Loucy (cell line): ENCODE measurements around the gene CDH22.

Experiments used
- H2AFZ ChIP-seq: fragments of 200-600 bp; sonication (generic); 2 replicates; pipeline ENCODE4 v1.6.0; 2016; ENCODE audit warnings: antibody characterized with exemption, mild to moderate bottlenecking, low read length, moderate library complexity
- H3F3A ChIP-seq: fragments of 200-600 bp; 2 replicates; pipeline ENCODE4 v1.6.0; 2016; ENCODE audit warnings: antibody characterized with exemption, low read depth, mild to moderate bottlenecking
- H3K27me3 ChIP-seq: fragments of 200-600 bp; sonication (generic); 2 replicates; pipeline ENCODE4 v1.6.1; 2014; ENCODE audit warnings: low read length, mild to moderate bottlenecking; ENCODE audit not compliant: insufficient read depth, poor library complexity, severe bottlenecking
- H3K36me3 ChIP-seq: fragments of 200-600 bp; sonication (generic); 2 replicates; pipeline ENCODE4 v1.6.1; 2016; ENCODE audit warnings: low read length; ENCODE audit not compliant: insufficient read depth
- H3K4me1 ChIP-seq: fragments of 200-600 bp; sonication (generic); 2 replicates; pipeline ENCODE4 v1.5.1; 2014; ENCODE audit warnings: low read length, mild to moderate bottlenecking; ENCODE audit not compliant: insufficient read depth, poor library complexity, severe bottlenecking
- H3K4me2 ChIP-seq: fragments of 200-600 bp; sonication (generic); 2 replicates; pipeline ENCODE4 v1.6.0; 2014; ENCODE audit warnings: antibody characterized with exemption, low read length, low read depth, mild to moderate bottlenecking; ENCODE audit not compliant: poor library complexity, severe bottlenecking
- H3K4me3 ChIP-seq: fragments of 200-600 bp; sonication (generic); 2 replicates; pipeline ENCODE4 v1.5.1; 2014; ENCODE audit warnings: low read length, mild to moderate bottlenecking, mixed read lengths; ENCODE audit not compliant: poor library complexity, severe bottlenecking
- H3K79me2 ChIP-seq: fragments of 200-600 bp; sonication (generic); 2 replicates; pipeline ENCODE4 v1.6.1; 2014; ENCODE audit warnings: low read length; ENCODE audit not compliant: insufficient read depth
- H3K9ac ChIP-seq: fragments of 200-600 bp; sonication (generic); 2 replicates; pipeline ENCODE4 v1.6.0; 2014; ENCODE audit warnings: mild to moderate bottlenecking, low read depth, low read length, moderate library complexity; ENCODE audit not compliant: poor library complexity, severe bottlenecking
- H3K9me2 ChIP-seq: fragments of 200-600 bp; sonication (generic); replicated peaks from 2 replicates; pipeline ENCODE4 v1.6.1; 2016; ENCODE audit warnings: low read depth, low read length, mixed read lengths
- H3K9me3 ChIP-seq: fragments of 200-600 bp; sonication (generic); 2 replicates; pipeline ENCODE4 v1.6.1; 2014; ENCODE audit warnings: mild to moderate bottlenecking, antibody characterized with exemption, low read length, low read depth; ENCODE audit not compliant: insufficient read depth
- H4K20me1 ChIP-seq: fragments of 200-600 bp; sonication (generic); 2 replicates; pipeline ENCODE4 v1.6.0; 2014; ENCODE audit warnings: antibody characterized with exemption, low read length, mild to moderate bottlenecking; ENCODE audit not compliant: insufficient read depth, poor library complexity, severe bottlenecking
- EZH2phosphoT487 ChIP-seq: fragments of 200-600 bp; IDR thresholded peaks from 2 replicates; pipeline ENCODE4 v1.6.1; 2018; ENCODE audit warnings: antibody characterized with exemption, mild to moderate bottlenecking, moderate library complexity, borderline replicate concordance
- TF ChIP-seq, protein P1 (sequence below): fragments of 200-600 bp; sonication (generic); conservative IDR thresholded peaks from 2 replicates; pipeline ENCODE4 v1.5.1; 2014; ENCODE audit warnings: mild to moderate bottlenecking, antibody characterized with exemption, low read length

The CDH22 gene

DNA sequence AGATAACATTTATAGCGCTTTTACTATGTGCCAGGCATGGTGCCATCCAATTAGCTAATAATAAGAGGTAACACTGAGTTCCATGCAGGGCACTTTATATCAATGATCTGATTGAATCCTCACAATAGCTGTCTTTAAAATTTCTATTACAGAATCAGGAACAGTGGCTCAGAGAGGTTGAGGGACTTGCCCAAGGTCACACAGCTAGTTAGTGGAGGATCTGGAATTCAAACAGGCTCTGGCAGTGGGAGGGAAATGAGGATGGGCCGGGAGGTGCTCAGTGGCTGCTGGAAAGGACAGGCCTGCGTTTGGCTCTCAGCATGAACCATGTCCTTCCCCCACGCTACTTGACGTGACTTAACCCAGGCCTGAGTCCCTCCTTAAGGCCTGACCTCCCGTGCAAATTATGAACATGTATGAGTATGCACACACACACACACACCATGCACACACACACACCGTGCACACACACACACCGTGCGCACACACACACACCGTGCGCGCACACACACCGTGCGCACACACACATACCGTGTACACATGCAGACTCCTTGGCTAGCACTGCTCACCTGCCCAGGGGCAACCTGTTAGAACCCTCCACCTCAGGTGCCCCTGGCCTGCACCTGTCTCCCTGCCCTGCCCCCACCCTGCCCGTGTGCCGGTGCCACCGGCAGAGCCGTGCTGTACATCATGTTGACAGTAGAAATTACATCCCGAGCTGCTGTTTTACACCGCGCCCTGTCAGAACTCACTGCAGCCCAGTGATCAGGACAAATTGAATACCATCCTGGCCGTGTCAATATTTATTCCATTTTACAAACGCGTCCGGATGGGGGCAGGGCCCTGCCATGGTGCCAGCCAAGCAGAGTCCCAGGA is 43.7 kb downstream of the CDH22 start:
- Histone ChIP-seq H3K9me2 (no peaks in the 10 kb centered on the region), H3K79me2 (no peaks in the 10 kb centered on the region), H3K9ac (no peak overlapping the region), H4K20me1 (no peaks in the 10 kb centered on the region), H3K4me1 (no peaks in the 10 kb centered on the region), H3K9me3 (no peaks in the 10 kb centered on the region), H3K4me2 (no peak overlapping the region), H3K36me3 (no peaks in the 10 kb centered on the region), H3K4me3 (no peak overlapping the region), H3F3A (no peaks in the 10 kb centered on the region), H2AFZ (no peak overlapping the region), H3K27me3 (no peaks in the 10 kb centered on the region)
- TF ChIP-seq EZH2phosphoT487 = no peak
- TF ChIP-seq, protein P1, sequence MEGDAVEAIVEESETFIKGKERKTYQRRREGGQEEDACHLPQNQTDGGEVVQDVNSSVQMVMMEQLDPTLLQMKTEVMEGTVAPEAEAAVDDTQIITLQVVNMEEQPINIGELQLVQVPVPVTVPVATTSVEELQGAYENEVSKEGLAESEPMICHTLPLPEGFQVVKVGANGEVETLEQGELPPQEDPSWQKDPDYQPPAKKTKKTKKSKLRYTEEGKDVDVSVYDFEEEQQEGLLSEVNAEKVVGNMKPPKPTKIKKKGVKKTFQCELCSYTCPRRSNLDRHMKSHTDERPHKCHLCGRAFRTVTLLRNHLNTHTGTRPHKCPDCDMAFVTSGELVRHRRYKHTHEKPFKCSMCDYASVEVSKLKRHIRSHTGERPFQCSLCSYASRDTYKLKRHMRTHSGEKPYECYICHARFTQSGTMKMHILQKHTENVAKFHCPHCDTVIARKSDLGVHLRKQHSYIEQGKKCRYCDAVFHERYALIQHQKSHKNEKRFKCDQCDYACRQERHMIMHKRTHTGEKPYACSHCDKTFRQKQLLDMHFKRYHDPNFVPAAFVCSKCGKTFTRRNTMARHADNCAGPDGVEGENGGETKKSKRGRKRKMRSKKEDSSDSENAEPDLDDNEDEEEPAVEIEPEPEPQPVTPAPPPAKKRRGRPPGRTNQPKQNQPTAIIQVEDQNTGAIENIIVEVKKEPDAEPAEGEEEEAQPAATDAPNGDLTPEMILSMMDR = no peak

DNA sequence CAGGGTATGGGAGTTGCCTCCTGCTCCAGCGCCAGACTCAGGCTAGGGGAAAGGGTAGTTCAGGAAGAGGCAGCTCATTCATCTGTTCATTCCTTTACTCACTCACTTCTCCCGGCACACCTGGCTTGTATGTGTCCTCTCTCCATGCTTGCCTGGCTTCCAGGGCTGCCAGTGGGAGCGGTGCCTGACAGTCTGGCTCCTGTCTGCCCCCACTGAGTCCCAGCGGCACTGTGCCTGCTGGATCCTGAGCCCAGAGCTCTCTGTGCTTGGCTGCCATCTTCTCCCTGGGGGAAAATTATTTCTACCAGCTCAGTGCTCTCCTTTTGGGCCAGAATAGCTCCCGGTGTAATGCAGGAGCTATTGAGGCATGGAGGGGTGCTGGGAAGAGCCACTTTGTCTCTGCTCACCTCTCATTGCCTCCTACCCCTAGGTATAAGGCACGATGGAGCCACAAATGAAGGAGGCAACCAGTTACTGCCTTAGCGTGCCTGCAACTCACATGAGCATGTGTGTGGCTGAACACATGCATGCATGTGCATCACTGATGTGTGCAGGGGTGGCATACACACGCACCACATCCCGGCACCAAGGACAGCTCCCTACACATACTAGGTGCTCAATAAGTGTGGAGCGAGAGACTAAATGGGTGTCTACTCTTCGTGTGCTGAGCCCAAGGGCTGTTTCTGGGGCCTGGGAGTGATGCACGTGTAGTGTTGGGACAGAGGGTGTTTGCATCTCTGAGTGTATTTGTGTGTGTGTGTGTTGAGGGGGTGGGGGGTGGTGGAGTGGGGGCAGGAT is 46.6 kb downstream of the CDH22 start:
- Histone ChIP-seq H2AFZ (no peak overlapping the region), H3F3A (no peaks in the 10 kb centered on the region), H3K36me3 (no peaks in the 10 kb centered on the region), H3K9me3 (no peaks in the 10 kb centered on the region), H3K9ac (no peak overlapping the region), H3K4me1 (no peaks in the 10 kb centered on the region), H3K79me2 (no peaks in the 10 kb centered on the region), H3K4me3 (no peak overlapping the region), H3K9me2 (no peaks in the 10 kb centered on the region), H3K27me3 (no peaks in the 10 kb centered on the region), H4K20me1 (no peaks in the 10 kb centered on the region), H3K4me2 (no peak overlapping the region)
- TF ChIP-seq, protein P1 = no peak
- no peak for TF ChIP-seq EZH2phosphoT487

DNA sequence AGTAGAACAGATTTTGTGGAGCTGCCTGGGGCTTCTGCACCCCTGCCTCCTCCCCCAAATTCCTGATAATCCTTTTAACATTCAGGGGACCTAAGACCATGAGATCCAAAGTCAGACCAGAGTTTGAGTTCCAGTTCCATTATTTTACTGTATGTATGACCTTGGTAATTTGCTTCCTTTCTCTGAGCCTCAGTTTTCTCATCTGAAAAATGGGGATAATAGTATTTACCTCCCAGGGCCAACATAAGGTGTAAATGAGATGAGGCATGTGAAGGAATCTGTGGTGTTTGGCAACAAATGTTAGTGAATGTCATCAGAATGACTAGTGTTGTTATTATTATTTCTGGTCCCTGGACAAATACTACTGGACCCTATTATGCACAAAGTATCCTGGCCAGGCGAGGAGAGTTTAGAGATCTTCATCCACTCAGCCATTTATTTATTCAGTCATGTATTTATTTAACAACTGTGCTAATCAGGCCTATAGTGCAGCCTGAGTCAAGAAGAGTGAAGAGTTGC is 47.3 kb downstream of the CDH22 start:
- Histone ChIP-seq H3K9ac (no peak overlapping the region), H3K4me3 (no peak overlapping the region)
- TF ChIP-seq EZH2phosphoT487 = no peak
- TF ChIP-seq, protein P1 = no peak

More for the DNA sequence above, 47.3 kb downstream of the CDH22 start:
- H3F3A ChIP-seq = no peaks in the 10 kb centered on the region
- no peak overlapping the region for H3K4me2 ChIP-seq
- no peaks in the 10 kb centered on the region for H3K4me1 ChIP-seq
- no peak overlapping the region for H2AFZ ChIP-seq
- H4K20me1 ChIP-seq = no peaks in the 10 kb centered on the region
- no peaks in the 10 kb centered on the region for H3K79me2 ChIP-seq
- H3K9me2 ChIP-seq = no peaks in the 10 kb centered on the region
- no peaks in the 10 kb centered on the region for H3K27me3 ChIP-seq
- no peaks in the 10 kb centered on the region for H3K9me3 ChIP-seq
- no peaks in the 10 kb centered on the region for H3K36me3 ChIP-seq
